ENCODE data around the gene SMYD1. TPM values are rescaled to one million over a fixed set of nuclear protein-coding genes. Genes with fewer than 3 reads are reported as not detected.

Gene SMYD1
- total RNA-seq, 1 experiment from 2014 or later = not detected

- ATAC-seq = no peak
- CTCF ChIA-PET = no interaction called here
- POLR2A ChIA-PET = no interaction called here
These were observed 23.0 kb downstream of the SMYD1 start for GRCh38 chr2:88090446-88091283.

GRCh38 chr2:88091943-88092342 lies 24.3 kb downstream of the SMYD1 start:
- ChIA-PET POLR2A (no interaction called here), CTCF (no interaction called here)
- DNase-seq (ENCODE audit: low read depth, low spot score) (no peak), ATAC-seq (no peak)
- H3K9me3 ChIP-seq (ENCODE audit: control insufficient read depth, insufficient read depth, low read depth, low read length) = no peaks in the 10 kb centered on the region
- intact Hi-C loops (cut with micrococcal nuclease; ENCODE audit: unreplicated experiment) = no loop called here
- H3K27ac ChIP-seq (ENCODE audit: low read length) = no peak overlapping the region
- H3K27me3 ChIP-seq (ENCODE audit: control insufficient read depth, insufficient read depth, low read length) = peaks cover 16% of the 10 kb centered on the region
- H3K4me1 ChIP-seq (ENCODE audit: control insufficient read depth, insufficient read depth, low read length) = no peaks in the 10 kb centered on the region
- TF ChIP-seq, protein P1, sequence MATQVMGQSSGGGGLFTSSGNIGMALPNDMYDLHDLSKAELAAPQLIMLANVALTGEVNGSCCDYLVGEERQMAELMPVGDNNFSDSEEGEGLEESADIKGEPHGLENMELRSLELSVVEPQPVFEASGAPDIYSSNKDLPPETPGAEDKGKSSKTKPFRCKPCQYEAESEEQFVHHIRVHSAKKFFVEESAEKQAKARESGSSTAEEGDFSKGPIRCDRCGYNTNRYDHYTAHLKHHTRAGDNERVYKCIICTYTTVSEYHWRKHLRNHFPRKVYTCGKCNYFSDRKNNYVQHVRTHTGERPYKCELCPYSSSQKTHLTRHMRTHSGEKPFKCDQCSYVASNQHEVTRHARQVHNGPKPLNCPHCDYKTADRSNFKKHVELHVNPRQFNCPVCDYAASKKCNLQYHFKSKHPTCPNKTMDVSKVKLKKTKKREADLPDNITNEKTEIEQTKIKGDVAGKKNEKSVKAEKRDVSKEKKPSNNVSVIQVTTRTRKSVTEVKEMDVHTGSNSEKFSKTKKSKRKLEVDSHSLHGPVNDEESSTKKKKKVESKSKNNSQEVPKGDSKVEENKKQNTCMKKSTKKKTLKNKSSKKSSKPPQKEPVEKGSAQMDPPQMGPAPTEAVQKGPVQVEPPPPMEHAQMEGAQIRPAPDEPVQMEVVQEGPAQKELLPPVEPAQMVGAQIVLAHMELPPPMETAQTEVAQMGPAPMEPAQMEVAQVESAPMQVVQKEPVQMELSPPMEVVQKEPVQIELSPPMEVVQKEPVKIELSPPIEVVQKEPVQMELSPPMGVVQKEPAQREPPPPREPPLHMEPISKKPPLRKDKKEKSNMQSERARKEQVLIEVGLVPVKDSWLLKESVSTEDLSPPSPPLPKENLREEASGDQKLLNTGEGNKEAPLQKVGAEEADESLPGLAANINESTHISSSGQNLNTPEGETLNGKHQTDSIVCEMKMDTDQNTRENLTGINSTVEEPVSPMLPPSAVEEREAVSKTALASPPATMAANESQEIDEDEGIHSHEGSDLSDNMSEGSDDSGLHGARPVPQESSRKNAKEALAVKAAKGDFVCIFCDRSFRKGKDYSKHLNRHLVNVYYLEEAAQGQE (IDR thresholded peaks at IDR 0.05; ENCODE audit: insufficient read depth in 1 of 2, low read depth in 2 of 2, low read length in 1 of 2) = no peak
- TF ChIP-seq POLR2AphosphoS5 (IDR thresholded peaks at IDR 0.05; ENCODE audit: low read depth, low read length) (no peak), CTCF (IDR thresholded peaks at IDR 0.05) (no peak), TCF7L2 (IDR thresholded peaks at IDR 0.05; ENCODE audit: low read depth, low read length) (no peak), SIN3A (IDR thresholded peaks at IDR 0.05; ENCODE audit: borderline replicate concordance, insufficient read depth, low read depth, low read length) (no peak)
- no peak overlapping the region for H3K4me3 ChIP-seq (ENCODE audit: low read depth in 2 of 2, low read length in 2 of 2)
- no TSS peak for BruUV-seq (replicated peaks)
- in situ Hi-C loops (cut with HindIII; ENCODE audit: low pct_unique_long_range_greater_than_20kb, low sequenced_read_pairs) = no loop called here
- H3K36me3 ChIP-seq (ENCODE audit: control insufficient read depth, insufficient read depth, low read length) = no peaks in the 10 kb centered on the region

More at GRCh38 chr2:88090446-88091283, 23.0 kb downstream of the SMYD1 start:
- H3K4me1 ChIP-seq (ENCODE audit: control insufficient read depth, insufficient read depth, low read length) = no peaks in the 10 kb centered on the region
- in situ Hi-C loops (cut with HindIII; ENCODE audit: low pct_unique_long_range_greater_than_20kb, low sequenced_read_pairs) = no loop called here
- H3K36me3 ChIP-seq (ENCODE audit: control insufficient read depth, insufficient read depth, low read length) = no peaks in the 10 kb centered on the region
- no TSS peak for BruUV-seq (replicated peaks)
- DNase-seq (ENCODE audit: low read depth, low spot score) = no peak
- TF ChIP-seq, protein P1 (IDR thresholded peaks at IDR 0.05; ENCODE audit: insufficient read depth in 1 of 2, low read depth in 2 of 2, low read length in 1 of 2) = no peak
- TF ChIP-seq CTCF (IDR thresholded peaks at IDR 0.05) (no peak), TCF7L2 (IDR thresholded peaks at IDR 0.05; ENCODE audit: low read depth, low read length) (no peak), SIN3A (IDR thresholded peaks at IDR 0.05; ENCODE audit: borderline replicate concordance, insufficient read depth, low read depth, low read length) (no peak), POLR2AphosphoS5 (IDR thresholded peaks at IDR 0.05; ENCODE audit: low read depth, low read length) (no peak)
- peaks cover 8% of the 10 kb centered on the region for H3K27me3 ChIP-seq (ENCODE audit: control insufficient read depth, insufficient read depth, low read length)
- intact Hi-C loops (cut with micrococcal nuclease; ENCODE audit: unreplicated experiment) = no loop called here
- no peaks in the 10 kb centered on the region for H3K9me3 ChIP-seq (ENCODE audit: control insufficient read depth, insufficient read depth, low read depth, low read length)
- H3K27ac ChIP-seq (ENCODE audit: low read length) = no peak overlapping the region
- no peak overlapping the region for H3K4me3 ChIP-seq (ENCODE audit: low read depth in 2 of 2, low read length in 2 of 2)

All from Panc1 (cell line).